ENCODE measurements around the gene CLEC16A.

Gene CLEC16A

GRCh38 chr16:11164482-11165270, 220.3 kb downstream of the CLEC16A start:
- no peak for DNase-seq

GRCh38 chr16:11165349-11165748, 221.0 kb downstream of the CLEC16A start:
- no peak for DNase-seq

- DNase-seq: no peak
Measured at GRCh38 chr16:11165894-11166665, 221.7 kb downstream of the CLEC16A start.

- no peak for DNase-seq
Measured at GRCh38 chr16:11167581-11167980, 223.2 kb downstream of the CLEC16A start.

- DNase-seq: peak; percentile 51
Measured at GRCh38 chr16:11168386-11169051, 224.2 kb downstream of the CLEC16A start.

GRCh38 chr16:11169641-11170040, 225.3 kb downstream of the CLEC16A start:
- DNase-seq: no peak

GRCh38 chr16:11170201-11170600, 225.8 kb downstream of the CLEC16A start:
- DNase-seq: no peak

- no peak for DNase-seq
Measured at GRCh38 chr16:11170696-11171447, 226.5 kb downstream of the CLEC16A start.

- no peak for DNase-seq
Measured at GRCh38 chr16:11171448-11171709, 227.0 kb downstream of the CLEC16A start.

- DNase-seq: no peak
Measured at GRCh38 chr16:11171757-11172299, 227.5 kb downstream of the CLEC16A start.

GRCh38 chr16:11173426-11173825, 229.1 kb downstream of the CLEC16A start:
- no peak for DNase-seq

- no peak for DNase-seq
Measured at GRCh38 chr16:11174141-11174540, 229.8 kb downstream of the CLEC16A start.

- DNase-seq: no peak
Measured at GRCh38 chr16:11175106-11175786, 230.9 kb downstream of the CLEC16A start.

GRCh38 chr16:11175787-11176341, 231.5 kb downstream of the CLEC16A start:
- no peak for DNase-seq

GRCh38 chr16:11177578-11178160, 233.3 kb downstream of the CLEC16A start:
- DNase-seq: no peak

GRCh38 chr16:11178424-11178823, 234.1 kb downstream of the CLEC16A start:
- DNase-seq: no peak

GRCh38 chr16:11179574-11179973, 235.2 kb downstream of the CLEC16A start:
- DNase-seq: no peak

- DNase-seq: no peak
Measured at GRCh38 chr16:11180489-11180888, 236.1 kb downstream of the CLEC16A start.

- no peak for DNase-seq
Measured at GRCh38 chr16:11181242-11181898, 237.0 kb downstream of the CLEC16A start.

GRCh38 chr16:11181899-11182279, 237.5 kb downstream of the CLEC16A start:
- no peak for DNase-seq

GRCh38 chr16:11182411-11182810, 238.0 kb downstream of the CLEC16A start:
- no peak for DNase-seq

All from eye (tissue), 1 donor.